GM23338 (cell line): ENCODE data around the gene PDCD1. TPM values are rescaled to one million over a fixed set of nuclear protein-coding genes. Genes with fewer than 3 reads are reported as not detected.

ENCODE experiments used
- ATAC-seq: fragments of 200-7000 bp; cut with Tn5 transposase; 3 replicates; pipeline ENCODE4 v1.9.1; 2020
- DNase-seq: peaks from one replicate; pipeline ENCODE4 v3.0.0-alpha.2; 2015; ENCODE audit warnings: low spot score
- H2AFZ ChIP-seq: fragments of 200-600 bp; sonication (generic); 2 replicates; pipeline ENCODE4 v1.8.0; 2016; ENCODE audit warnings: antibody characterized with exemption, mild to moderate bottlenecking, moderate library complexity
- H3F3A ChIP-seq: fragments of 200-600 bp; sonication (generic); replicated peaks from 2 replicates; pipeline ENCODE4 v1.8.0; 2017; ENCODE audit warnings: antibody characterized with exemption, mixed run types, low read depth
- H3K27ac ChIP-seq: fragments of 200-600 bp; sonication (generic); 2 replicates; pipeline ENCODE4 v1.6.1; 2016; ENCODE audit warnings: low read depth
- H3K27me3 ChIP-seq: fragments of 200-600 bp; sonication (generic); 2 replicates; pipeline ENCODE4 v1.8.0; 2016; ENCODE audit warnings: mild to moderate bottlenecking, mixed run types, moderate library complexity; ENCODE audit not compliant: insufficient read depth
- H3K36me3 ChIP-seq: fragments of 200-600 bp; sonication (generic); 2 replicates; pipeline ENCODE4 v1.8.0; 2016; ENCODE audit warnings: mild to moderate bottlenecking; ENCODE audit not compliant: insufficient read depth
- H3K4me1 ChIP-seq: fragments of 200-600 bp; sonication (generic); 2 replicates; pipeline ENCODE4 v1.8.0; 2016; ENCODE audit warnings: mild to moderate bottlenecking, moderate library complexity; ENCODE audit not compliant: insufficient read depth
- H3K4me2 ChIP-seq: fragments of 200-600 bp; sonication (generic); 2 replicates; pipeline ENCODE4 v1.7.1; 2017; ENCODE audit warnings: mixed run types
- H3K4me3 ChIP-seq: fragments of 200-600 bp; sonication (generic); 2 replicates; pipeline ENCODE4 v1.6.1; 2016; ENCODE audit warnings: mixed run types
- H3K79me2 ChIP-seq: fragments of 200-600 bp; sonication (generic); replicated peaks from 2 replicates; pipeline ENCODE4 v1.8.0; 2017; ENCODE audit warnings: mild to moderate bottlenecking; ENCODE audit not compliant: insufficient read depth
- H3K9me2 ChIP-seq: fragments of 200-600 bp; sonication (generic); 2 replicates; pipeline ENCODE4 v1.8.0; 2017; ENCODE audit not compliant: insufficient read depth
- H4K20me1 ChIP-seq: fragments of 200-600 bp; sonication (generic); replicated peaks from 2 replicates; pipeline ENCODE4 v1.8.0; 2017; ENCODE audit warnings: mild to moderate bottlenecking; ENCODE audit not compliant: insufficient read depth
- H3K27ac Mint-ChIP-seq: 2 replicates; pipeline ENCODE4 v1.8.0; 2020; ENCODE audit warnings: inconsistent platforms, mild to moderate bottlenecking, moderate library complexity, mixed read lengths
- H3K27me3 Mint-ChIP-seq: 3 replicates; pipeline ENCODE4 v1.8.0; 2022; ENCODE audit warnings: low read depth, mild to moderate bottlenecking, moderate library complexity, mixed read lengths, inconsistent platforms; ENCODE audit not compliant: insufficient read depth, poor library complexity
- H3K36me3 Mint-ChIP-seq: 3 replicates; pipeline ENCODE4 v1.8.0; 2021; ENCODE audit warnings: low read depth, mild to moderate bottlenecking, inconsistent platforms, moderate library complexity, mixed read lengths
- H3K4me1 Mint-ChIP-seq: 3 replicates; pipeline ENCODE4 v1.8.0; 2020; ENCODE audit warnings: mild to moderate bottlenecking, inconsistent platforms, mixed read lengths
- H3K4me3 Mint-ChIP-seq: 3 replicates; pipeline ENCODE4 v1.8.0; 2021; ENCODE audit warnings: moderate library complexity, mild to moderate bottlenecking, inconsistent platforms, mixed read lengths
- H3K9me3 Mint-ChIP-seq: 3 replicates; pipeline ENCODE4 v1.8.0; 2020; ENCODE audit warnings: moderate library complexity, mild to moderate bottlenecking, inconsistent platforms, mixed read lengths
- CREB1 ChIP-seq: fragments of 250-450 bp; sonication (Bioruptor Pico); IDR thresholded peaks from 2 replicates; pipeline ENCODE4 v1.5.0; 2020; ENCODE audit warnings: low read depth, mild to moderate bottlenecking, moderate library complexity
- EZH2phosphoT487 ChIP-seq: fragments of 200-600 bp; sonication (generic); IDR thresholded peaks from one replicate; pipeline ENCODE4 v1.8.1; 2018; ENCODE audit warnings: antibody characterized with exemption; ENCODE audit not compliant: unreplicated experiment
- JUNB ChIP-seq: IDR thresholded peaks from one replicate; pipeline ENCODE4 v1.6.1; 2016; ENCODE audit warnings: antibody characterized with exemption; ENCODE audit not compliant: unreplicated experiment
- NANOG ChIP-seq: IDR thresholded peaks from 2 replicates; pipeline ENCODE4 v1.6.1; 2016; ENCODE audit warnings: antibody characterized with exemption, borderline replicate concordance
- POLR2AphosphoS5 ChIP-seq: IDR thresholded peaks from 2 replicates; pipeline ENCODE4 v1.6.1; 2016; ENCODE audit warnings: antibody characterized with exemption, low read depth
- STAT1 ChIP-seq: IDR thresholded peaks from one replicate; pipeline ENCODE4 v1.6.1; 2016; ENCODE audit warnings: antibody characterized with exemption; ENCODE audit not compliant: unreplicated experiment
- polyA plus RNA-seq: library from polyadenylated mRNA; unstranded; fragments of >200 nt; fragmentation: Nextera tagmentation; extraction: Ambion mirVana; gene quantifications from 2 replicates; pipeline ENCODE4 v1.2.1, GENCODE V29; 2016
- total RNA-seq: library from RNA; depleted of rRNA; stranded (reverse); fragments of >200 nt; shearing (Covaris generic); gene quantifications from 2 replicates; pipeline ENCODE4 v1.2.3, GENCODE V29; 2014
- TF ChIP-seq, protein P1 (sequence below), 2 experiments: fragments of 200-600 bp in 1 of 2; sonication (generic) in 1 of 2; conservative IDR thresholded peaks; 2 replicates each; pipeline versions ENCODE4 v1.5.1 to v1.6.1; 2016 to 2017; ENCODE audit warnings: antibody characterized with exemption in 2 of 2, low read depth in 2 of 2, mild to moderate bottlenecking in 2 of 2, moderate library complexity in 1 of 2
- TF ChIP-seq, protein P2 (sequence below): fragments of 250-450 bp; sonication (Bioruptor Pico); IDR thresholded peaks from 2 replicates; pipeline ENCODE4 v1.5.0; 2020; ENCODE audit warnings: mild to moderate bottlenecking, moderate library complexity

PDCD1 gene
- total and polyA plus RNA-seq, 2 experiments from 2014 or later: 0.34 to 0.38 TPM

DNA sequence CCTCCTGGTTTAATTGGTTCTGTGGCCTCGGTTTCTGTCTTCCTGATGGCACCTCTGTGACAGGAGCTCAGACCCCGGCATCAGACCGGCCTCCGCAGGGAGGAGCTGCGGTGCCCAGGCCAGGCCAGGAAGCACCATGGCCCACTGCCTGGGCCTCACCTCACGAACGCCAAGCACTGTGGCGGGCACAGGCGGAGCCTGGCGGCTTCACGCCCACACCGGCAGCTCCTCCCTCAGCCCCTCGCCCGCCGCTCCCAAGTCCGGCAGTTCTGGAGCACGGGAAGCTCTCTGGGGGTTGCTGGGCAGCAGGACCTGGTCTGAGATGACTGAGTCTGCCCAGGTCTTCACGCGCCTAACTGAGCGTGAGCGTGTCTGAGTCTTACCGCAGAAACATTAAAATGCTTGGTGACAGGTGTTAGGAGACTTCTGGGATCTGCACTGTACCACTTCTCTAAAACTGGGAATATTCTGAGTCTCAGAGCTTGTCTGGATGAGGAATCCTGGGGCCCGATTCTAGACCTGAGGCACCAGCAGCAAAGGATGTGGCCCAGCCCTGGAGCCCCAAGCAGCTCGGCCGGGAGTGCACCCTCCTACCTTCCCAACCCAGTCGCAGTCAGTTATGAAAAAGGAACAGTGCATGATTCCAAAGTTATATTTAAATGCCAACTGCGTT is 32.8 kb upstream of the PDCD1 start:
- Histone ChIP-seq H3K27me3 (no peaks in the 10 kb centered on the region), H3K27ac (no peak overlapping the region), H3K9me2 (no peaks in the 10 kb centered on the region), H4K20me1 (no peaks in the 10 kb centered on the region; the same call in 1 of the 2 replicates), H2AFZ (no peak overlapping the region), H3K36me3 (no peaks in the 10 kb centered on the region), H3K4me2 (no peak overlapping the region), H3K4me3 (no peak overlapping the region), H3K4me1 (peaks cover 5% of the 10 kb centered on the region; the same call in 1 of the 2 replicates), H3K79me2 (no peaks in the 10 kb centered on the region), H3F3A (0 out of 2 replicates have a peak, but pooled peaks cover 3% of the 10 kb centered on the region)
- Mint-ChIP-seq H3K9me3 (peaks cover 22% of the 10 kb centered on the region), H3K4me3 (no peak overlapping the region), H3K27ac (no peak overlapping the region), H3K4me1 (peaks cover 22% of the 10 kb centered on the region), H3K27me3 (peaks cover 21% of the 10 kb centered on the region), H3K36me3 (peaks cover 24% of the 10 kb centered on the region)
- peak; percentile 9; the same call in 2 of the 3 replicates for ATAC-seq
- TF ChIP-seq, protein P1, sequence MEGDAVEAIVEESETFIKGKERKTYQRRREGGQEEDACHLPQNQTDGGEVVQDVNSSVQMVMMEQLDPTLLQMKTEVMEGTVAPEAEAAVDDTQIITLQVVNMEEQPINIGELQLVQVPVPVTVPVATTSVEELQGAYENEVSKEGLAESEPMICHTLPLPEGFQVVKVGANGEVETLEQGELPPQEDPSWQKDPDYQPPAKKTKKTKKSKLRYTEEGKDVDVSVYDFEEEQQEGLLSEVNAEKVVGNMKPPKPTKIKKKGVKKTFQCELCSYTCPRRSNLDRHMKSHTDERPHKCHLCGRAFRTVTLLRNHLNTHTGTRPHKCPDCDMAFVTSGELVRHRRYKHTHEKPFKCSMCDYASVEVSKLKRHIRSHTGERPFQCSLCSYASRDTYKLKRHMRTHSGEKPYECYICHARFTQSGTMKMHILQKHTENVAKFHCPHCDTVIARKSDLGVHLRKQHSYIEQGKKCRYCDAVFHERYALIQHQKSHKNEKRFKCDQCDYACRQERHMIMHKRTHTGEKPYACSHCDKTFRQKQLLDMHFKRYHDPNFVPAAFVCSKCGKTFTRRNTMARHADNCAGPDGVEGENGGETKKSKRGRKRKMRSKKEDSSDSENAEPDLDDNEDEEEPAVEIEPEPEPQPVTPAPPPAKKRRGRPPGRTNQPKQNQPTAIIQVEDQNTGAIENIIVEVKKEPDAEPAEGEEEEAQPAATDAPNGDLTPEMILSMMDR (conservative IDR thresholded peaks at IDR 0.05; ENCODE audit: low read depth in 2 of 2): no peak
- TF ChIP-seq NANOG (no peak), JUNB (no peak)
- no peak for DNase-seq

DNA sequence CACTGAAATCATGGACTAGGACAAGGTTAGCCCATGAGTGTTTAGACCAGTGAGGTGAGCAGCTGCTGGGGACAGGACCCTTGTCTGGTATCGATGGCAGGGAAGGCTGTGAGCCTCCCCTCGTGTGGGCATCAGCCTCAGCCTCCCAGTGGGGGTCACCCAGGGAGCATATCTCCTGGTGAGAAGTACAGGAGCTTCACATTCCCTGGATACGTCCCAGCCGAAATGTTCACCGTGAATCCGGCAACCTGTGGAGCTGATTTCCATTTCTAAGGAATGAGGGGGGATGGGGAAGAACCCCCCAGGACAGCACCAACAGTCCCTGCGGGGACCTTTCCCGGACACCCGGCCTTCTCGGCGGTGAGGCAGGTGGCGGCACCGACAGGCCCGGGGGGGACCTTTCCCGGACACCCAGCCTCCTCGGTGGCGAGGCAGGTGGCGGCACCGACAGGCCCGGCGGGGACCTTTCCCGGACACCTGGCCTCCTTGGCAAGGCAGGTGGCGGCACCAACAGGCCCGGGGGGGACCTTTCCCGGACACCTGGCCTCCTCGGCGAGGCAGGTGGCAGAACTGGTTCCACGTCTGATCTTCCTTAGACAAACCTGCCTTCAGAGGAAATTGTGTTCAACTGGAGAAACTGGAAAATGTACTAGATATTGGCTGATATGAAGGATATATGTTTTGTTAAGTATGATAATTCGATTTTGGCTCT is 32.0 kb upstream of the PDCD1 start:
- no peak overlapping the region for H3K27ac ChIP-seq
- no peaks in the 10 kb centered on the region; the same call in 1 of the 2 replicates for H4K20me1 ChIP-seq
- DNase-seq (no peak), ATAC-seq (peak; percentile 21)
- no peaks in the 10 kb centered on the region for H3K27me3 ChIP-seq
- Mint-ChIP-seq H3K4me1 (peaks cover 24% of the 10 kb centered on the region), H3K4me3 (no peak overlapping the region), H3K27me3 (peaks cover 17% of the 10 kb centered on the region), H3K27ac (no peak overlapping the region; the same call in 1 of the 2 replicates), H3K36me3 (peaks cover 26% of the 10 kb centered on the region), H3K9me3 (peaks cover 18% of the 10 kb centered on the region)
- H3K9me2 ChIP-seq: no peaks in the 10 kb centered on the region
- H3K4me1 ChIP-seq: peaks cover 5% of the 10 kb centered on the region; the same call in 1 of the 2 replicates
- H3K4me3 ChIP-seq: no peak overlapping the region
- H3F3A ChIP-seq: 0 out of 2 replicates have a peak, but pooled peaks cover 3% of the 10 kb centered on the region
- H3K4me2 ChIP-seq: no peak overlapping the region
- no peaks in the 10 kb centered on the region for H3K36me3 ChIP-seq
- H2AFZ ChIP-seq: no peak overlapping the region
- H3K79me2 ChIP-seq: no peaks in the 10 kb centered on the region
- TF ChIP-seq NANOG (no peak), CREB1 (CRISPR knock-in tag) (no peak), JUNB (no peak), STAT1 (no peak), POLR2AphosphoS5 (no peak), EZH2phosphoT487 (no peak)
- TF ChIP-seq, protein P2, sequence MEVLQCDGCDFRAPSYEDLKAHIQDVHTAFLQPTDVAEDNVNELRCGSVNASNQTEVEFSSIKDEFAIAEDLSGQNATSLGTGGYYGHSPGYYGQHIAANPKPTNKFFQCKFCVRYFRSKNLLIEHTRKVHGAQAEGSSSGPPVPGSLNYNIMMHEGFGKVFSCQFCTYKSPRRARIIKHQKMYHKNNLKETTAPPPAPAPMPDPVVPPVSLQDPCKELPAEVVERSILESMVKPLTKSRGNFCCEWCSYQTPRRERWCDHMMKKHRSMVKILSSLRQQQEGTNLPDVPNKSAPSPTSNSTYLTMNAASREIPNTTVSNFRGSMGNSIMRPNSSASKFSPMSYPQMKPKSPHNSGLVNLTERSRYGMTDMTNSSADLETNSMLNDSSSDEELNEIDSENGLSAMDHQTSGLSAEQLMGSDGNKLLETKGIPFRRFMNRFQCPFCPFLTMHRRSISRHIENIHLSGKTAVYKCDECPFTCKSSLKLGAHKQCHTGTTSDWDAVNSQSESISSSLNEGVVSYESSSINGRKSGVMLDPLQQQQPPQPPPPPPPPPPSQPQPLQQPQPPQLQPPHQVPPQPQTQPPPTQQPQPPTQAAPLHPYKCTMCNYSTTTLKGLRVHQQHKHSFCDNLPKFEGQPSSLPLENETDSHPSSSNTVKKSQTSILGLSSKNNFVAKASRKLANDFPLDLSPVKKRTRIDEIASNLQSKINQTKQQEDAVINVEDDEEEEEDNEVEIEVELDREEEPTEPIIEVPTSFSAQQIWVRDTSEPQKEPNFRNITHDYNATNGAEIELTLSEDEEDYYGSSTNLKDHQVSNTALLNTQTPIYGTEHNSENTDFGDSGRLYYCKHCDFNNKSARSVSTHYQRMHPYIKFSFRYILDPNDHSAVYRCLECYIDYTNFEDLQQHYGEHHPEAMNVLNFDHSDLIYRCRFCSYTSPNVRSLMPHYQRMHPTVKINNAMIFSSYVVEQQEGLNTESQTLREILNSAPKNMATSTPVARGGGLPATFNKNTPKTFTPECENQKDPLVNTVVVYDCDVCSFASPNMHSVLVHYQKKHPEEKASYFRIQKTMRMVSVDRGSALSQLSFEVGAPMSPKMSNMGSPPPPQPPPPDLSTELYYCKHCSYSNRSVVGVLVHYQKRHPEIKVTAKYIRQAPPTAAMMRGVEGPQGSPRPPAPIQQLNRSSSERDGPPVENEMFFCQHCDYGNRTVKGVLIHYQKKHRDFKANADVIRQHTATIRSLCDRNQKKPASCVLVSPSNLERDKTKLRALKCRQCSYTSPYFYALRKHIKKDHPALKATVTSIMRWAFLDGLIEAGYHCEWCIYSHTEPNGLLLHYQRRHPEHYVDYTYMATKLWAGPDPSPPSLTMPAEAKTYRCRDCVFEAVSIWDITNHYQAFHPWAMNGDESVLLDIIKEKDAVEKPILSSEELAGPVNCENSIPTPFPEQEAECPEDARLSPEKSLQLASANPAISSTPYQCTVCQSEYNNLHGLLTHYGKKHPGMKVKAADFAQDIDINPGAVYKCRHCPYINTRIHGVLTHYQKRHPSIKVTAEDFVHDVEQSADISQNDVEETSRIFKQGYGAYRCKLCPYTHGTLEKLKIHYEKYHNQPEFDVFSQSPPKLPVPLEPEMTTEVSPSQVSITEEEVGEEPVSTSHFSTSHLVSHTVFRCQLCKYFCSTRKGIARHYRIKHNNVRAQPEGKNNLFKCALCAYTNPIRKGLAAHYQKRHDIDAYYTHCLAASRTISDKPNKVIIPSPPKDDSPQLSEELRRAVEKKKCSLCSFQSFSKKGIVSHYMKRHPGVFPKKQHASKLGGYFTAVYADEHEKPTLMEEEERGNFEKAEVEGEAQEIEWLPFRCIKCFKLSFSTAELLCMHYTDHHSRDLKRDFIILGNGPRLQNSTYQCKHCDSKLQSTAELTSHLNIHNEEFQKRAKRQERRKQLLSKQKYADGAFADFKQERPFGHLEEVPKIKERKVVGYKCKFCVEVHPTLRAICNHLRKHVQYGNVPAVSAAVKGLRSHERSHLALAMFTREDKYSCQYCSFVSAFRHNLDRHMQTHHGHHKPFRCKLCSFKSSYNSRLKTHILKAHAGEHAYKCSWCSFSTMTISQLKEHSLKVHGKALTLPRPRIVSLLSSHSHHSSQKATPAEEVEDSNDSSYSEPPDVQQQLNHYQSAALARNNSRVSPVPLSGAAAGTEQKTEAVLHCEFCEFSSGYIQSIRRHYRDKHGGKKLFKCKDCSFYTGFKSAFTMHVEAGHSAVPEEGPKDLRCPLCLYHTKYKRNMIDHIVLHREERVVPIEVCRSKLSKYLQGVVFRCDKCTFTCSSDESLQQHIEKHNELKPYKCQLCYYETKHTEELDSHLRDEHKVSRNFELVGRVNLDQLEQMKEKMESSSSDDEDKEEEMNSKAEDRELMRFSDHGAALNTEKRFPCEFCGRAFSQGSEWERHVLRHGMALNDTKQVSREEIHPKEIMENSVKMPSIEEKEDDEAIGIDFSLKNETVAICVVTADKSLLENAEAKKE (CRISPR knock-in tag): no peak
- TF ChIP-seq, protein P1 (conservative IDR thresholded peaks at IDR 0.05; ENCODE audit: low read depth in 2 of 2): no peak
